Spleen (tissue), 11 donors: ENCODE measurements around the gene UFSP2. TPM values are rescaled to one million over a fixed set of nuclear protein-coding genes. Genes with fewer than 3 reads are reported as not detected.

Source experiments
- DNase-seq: peaks from one replicate; pipeline ENCODE4 v3.0.0-alpha.2; 2020
- H3K27ac ChIP-seq, 8 donors: fragments of 200-600 bp; sonication (generic) in 7 of 8; 1 replicate in 4 of 8; 2 replicates in 4 of 8; pipeline versions ENCODE4 v1.5.0 to v1.8.0; 2016 to 2021; ENCODE audit warnings: inconsistent platforms in 4 of 8, mild to moderate bottlenecking in 4 of 8, moderate library complexity in 1 of 8
- H3K27me3 ChIP-seq, 7 donors: fragments of 200-600 bp; sonication (generic) in 6 of 7; replicated peaks in 1 of 7; 1 replicate in 4 of 7; 2 replicates in 3 of 7; pipeline versions ENCODE4 v1.5.0 to v1.8.0; 2016 to 2021; ENCODE audit warnings: inconsistent platforms in 3 of 7, mild to moderate bottlenecking in 1 of 7
- H3K36me3 ChIP-seq, 6 donors: fragments of 200-600 bp; sonication (generic) in 5 of 6; 1 replicate in 4 of 6; 2 replicates in 2 of 6; pipeline versions ENCODE4 v1.5.0 to v1.8.0; 2016 to 2021; ENCODE audit warnings: inconsistent platforms in 2 of 6
- H3K4me1 ChIP-seq, 6 donors: fragments of 200-600 bp; sonication (generic) in 5 of 6; 1 replicate in 3 of 6; 2 replicates in 3 of 6; pipeline versions ENCODE4 v1.5.0 to v1.8.0; 2016 to 2021; ENCODE audit warnings: inconsistent platforms in 3 of 6
- H3K4me3 ChIP-seq, 8 donors: fragments of 200-600 bp; sonication (generic) in 7 of 8; 1 replicate in 4 of 8; 2 replicates in 4 of 8; pipeline versions ENCODE4 v1.5.0 to v1.8.0; 2016 to 2021; ENCODE audit warnings: inconsistent platforms in 4 of 8, mild to moderate bottlenecking in 4 of 8, moderate library complexity in 2 of 8
- H3K9me3 ChIP-seq, 8 donors: fragments of 200-600 bp; sonication (generic) in 7 of 8; 1 replicate in 4 of 8; 2 replicates in 4 of 8; pipeline versions ENCODE4 v1.5.0 to v1.8.0; 2016 to 2021; ENCODE audit warnings: inconsistent platforms in 4 of 8
- POLR2A ChIP-seq, 3 donors: fragments of 450-650 bp; IDR thresholded peaks; one replicate each; pipeline ENCODE4 v1.5.1; 2017; ENCODE audit warnings: antibody characterized with exemption in 3 of 3, mild to moderate bottlenecking in 1 of 3
- POLR2AphosphoS5 ChIP-seq, 3 donors: sonication (generic); formaldehyde crosslinking; IDR thresholded peaks; one replicate each; pipeline ENCODE4 v1.5.1; 2017; ENCODE audit warnings: antibody characterized with exemption in 3 of 3
- WGBS, 5 donors: extraction: QIAGEN DNeasy Blood & Tissue Kit in 3 of 5; methylation state at CpG; one replicate each; pipeline versions ENCODE4 v1.1.5 to v1.1.7; 2013 to 2018; 5-methylcytosine and 5-hydroxymethylcytosine counted together
- intact Hi-C: fragments of 100-400 bp; cut with DNase I; formaldehyde crosslinking; loops from one replicate; pipeline ENCODE4 v1.15.0; 2023; ENCODE audit warnings: low total_unique reads
- polyA plus RNA-seq, 3 donors: library from polyadenylated mRNA; stranded (reverse); fragments of 200-250 nt; gene quantifications; one replicate each; pipeline ENCODE4 v1.2.1, GENCODE V29; 2013
- total RNA-seq, 7 donors: library from RNA; depleted of rRNA in 3 of 7; stranded (reverse); fragments of >200 nt in 3 of 7; fragmentation: NEBNext Ultra II Directional in 4 of 7; extraction: Animal tissue kit (Norgen Biotek cat#: 25700) in 4 of 7; gene quantifications; one replicate each; pipeline versions ENCODE4 v1.1.0 to v1.2.1, GENCODE V29; 2016 to 2021
- TF ChIP-seq, protein P1 (sequence below), 11 experiments: fragments of 200-600 bp in 7 of 11; fragments of 450-650 bp in 4 of 11; sonication (generic) in 4 of 11; IDR thresholded peaks in 8 of 11; conservative IDR thresholded peaks in 3 of 11; 1 replicate in 7 of 11; 2 replicates in 4 of 11; pipeline versions ENCODE4 v1.4.0 to v1.8.0; 2016 to 2021; ENCODE audit warnings: antibody characterized with exemption in 11 of 11, inconsistent platforms in 4 of 11, mild to moderate bottlenecking in 1 of 11
- donor health status: healthy with polysubstance abuse.
- donor health status: DM: no; HTN: no; CAD: no; lungs with moderate emphysema.
- donor health status: DM: no; HTN: no; CAD: no.
- donor health status: Bipolar disorder and iron deficiency.
- donor health status: healthy.
- donor health status: DM: no; HTN: no; CAD: no.
- donor health status: DM: yes; HTN: yes; CAD: no.

UFSP2 gene
- total and polyA plus RNA-seq, 10 donors = 11.0 to 44.1 (median 25.0) TPM

DNA sequence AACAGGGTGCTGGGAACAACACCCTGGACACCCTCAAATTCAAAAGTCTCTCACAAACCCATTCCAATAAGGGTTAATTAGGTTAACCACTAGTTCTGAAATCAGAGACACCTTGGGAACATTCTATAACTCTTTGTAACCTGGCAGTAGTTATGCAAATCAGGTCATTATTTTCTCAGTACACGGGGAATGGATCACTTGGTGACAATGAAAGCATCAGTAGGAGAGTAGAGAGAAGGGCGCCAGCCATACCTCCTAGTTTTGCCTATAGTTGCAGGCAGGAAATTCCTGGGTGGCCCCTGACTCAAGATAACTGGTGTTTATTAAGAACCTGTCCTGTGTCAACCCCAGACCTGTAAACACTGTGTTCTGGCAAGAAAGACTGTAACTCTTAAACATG is 43.2 kb upstream of the UFSP2 start:
- intact Hi-C loops = no loop called here
- WGBS, 5 donors = 71 to 86% (median 78%) methylated on average over 2 of the region's 2 CpGs
- Histone ChIP-seq H3K36me3 (no peaks in the 10 kb centered on the region), H3K27ac (no peak overlapping the region), H3K4me1 (peaks cover 5 to 24% (median 19%) of the 10 kb centered on the region in 6 donors), H3K4me3 (no peak overlapping the region), H3K27me3 (peaks cover 0 to 24% (median 0%) of the 10 kb centered on the region in 7 donors), H3K9me3 (no peaks in the 10 kb centered on the region)
- no peak for DNase-seq
- TF ChIP-seq POLR2AphosphoS5 (IDR thresholded peaks at IDR 0.05) = no peak

DNA sequence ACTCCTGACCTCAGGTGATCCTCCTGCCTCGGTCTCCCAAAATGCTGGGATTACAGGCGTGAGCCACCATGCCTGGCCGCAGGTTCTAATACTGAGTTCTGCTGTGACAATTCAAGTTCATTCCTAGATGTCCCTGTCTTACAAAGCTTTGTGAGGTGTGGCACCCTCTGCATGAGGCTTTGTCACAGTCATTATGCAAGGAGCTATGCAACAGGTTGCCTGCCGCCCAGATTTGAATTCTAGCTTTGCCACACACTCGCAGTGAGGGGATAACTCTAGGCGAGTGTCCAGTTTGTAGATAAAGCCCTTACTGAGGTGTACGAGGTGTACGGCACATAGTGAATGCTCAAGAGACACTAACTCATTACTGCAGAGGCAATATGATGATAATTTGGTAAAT is 42.2 kb upstream of the UFSP2 start:
- Histone ChIP-seq H3K27ac (no peak overlapping the region), H3K4me1 (peaks cover 5 to 24% (median 19%) of the 10 kb centered on the region in 6 donors), H3K9me3 (no peaks in the 10 kb centered on the region), H3K27me3 (peaks cover 0 to 23% (median 0%) of the 10 kb centered on the region in 7 donors), H3K36me3 (no peaks in the 10 kb centered on the region), H3K4me3 (no peak overlapping the region)
- 90 to 95% (median 92%) methylated on average over 8 of the region's 8 CpGs for WGBS, 5 donors
- intact Hi-C loops = no loop called here
- TF ChIP-seq, protein P1, sequence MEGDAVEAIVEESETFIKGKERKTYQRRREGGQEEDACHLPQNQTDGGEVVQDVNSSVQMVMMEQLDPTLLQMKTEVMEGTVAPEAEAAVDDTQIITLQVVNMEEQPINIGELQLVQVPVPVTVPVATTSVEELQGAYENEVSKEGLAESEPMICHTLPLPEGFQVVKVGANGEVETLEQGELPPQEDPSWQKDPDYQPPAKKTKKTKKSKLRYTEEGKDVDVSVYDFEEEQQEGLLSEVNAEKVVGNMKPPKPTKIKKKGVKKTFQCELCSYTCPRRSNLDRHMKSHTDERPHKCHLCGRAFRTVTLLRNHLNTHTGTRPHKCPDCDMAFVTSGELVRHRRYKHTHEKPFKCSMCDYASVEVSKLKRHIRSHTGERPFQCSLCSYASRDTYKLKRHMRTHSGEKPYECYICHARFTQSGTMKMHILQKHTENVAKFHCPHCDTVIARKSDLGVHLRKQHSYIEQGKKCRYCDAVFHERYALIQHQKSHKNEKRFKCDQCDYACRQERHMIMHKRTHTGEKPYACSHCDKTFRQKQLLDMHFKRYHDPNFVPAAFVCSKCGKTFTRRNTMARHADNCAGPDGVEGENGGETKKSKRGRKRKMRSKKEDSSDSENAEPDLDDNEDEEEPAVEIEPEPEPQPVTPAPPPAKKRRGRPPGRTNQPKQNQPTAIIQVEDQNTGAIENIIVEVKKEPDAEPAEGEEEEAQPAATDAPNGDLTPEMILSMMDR (IDR thresholded peaks at IDR 0.05 in 8 of 11, conservative IDR thresholded peaks at IDR 0.05 in 3 of 11) = no peak
- no peak for TF ChIP-seq POLR2AphosphoS5 (IDR thresholded peaks at IDR 0.05)
- TF ChIP-seq POLR2A (IDR thresholded peaks at IDR 0.05) = no peak
- DNase-seq = no peak

DNA sequence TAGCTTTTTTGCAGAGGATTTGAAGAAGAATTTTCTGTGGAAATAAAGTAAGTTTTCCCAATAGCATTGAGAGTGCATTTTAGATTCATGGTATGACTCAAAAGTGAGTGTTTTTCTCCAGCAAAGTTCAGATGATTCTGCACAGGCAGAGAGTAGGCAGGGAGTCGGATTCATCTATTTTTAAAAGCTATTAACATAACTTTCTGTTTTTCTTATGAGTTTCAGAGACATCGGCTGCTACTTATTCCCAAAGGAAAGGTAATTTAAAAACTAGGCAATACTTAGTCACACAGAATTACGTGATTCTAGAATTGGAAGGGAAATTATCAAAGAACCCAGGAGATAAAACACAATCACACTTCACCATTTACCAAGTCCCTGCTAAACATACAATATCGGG is 41.3 kb upstream of the UFSP2 start:
- intact Hi-C loops = no loop called here
- Histone ChIP-seq H3K9me3 (no peaks in the 10 kb centered on the region), H3K4me1 (peaks cover 3 to 19% (median 15%) of the 10 kb centered on the region in 6 donors), H3K27ac (no peak overlapping the region), H3K27me3 (peaks cover 0 to 15% (median 0%) of the 10 kb centered on the region in 7 donors), H3K4me3 (no peak overlapping the region), H3K36me3 (no peaks in the 10 kb centered on the region)
- 80 to 90% (median 84%) methylated on average over 4 of the region's 4 CpGs for WGBS, 5 donors
- TF ChIP-seq POLR2A (IDR thresholded peaks at IDR 0.05) (no peak), POLR2AphosphoS5 (IDR thresholded peaks at IDR 0.05) (no peak)
- TF ChIP-seq, protein P1 (IDR thresholded peaks at IDR 0.05 in 8 of 11, conservative IDR thresholded peaks at IDR 0.05 in 3 of 11) = no peak
- DNase-seq = no peak

DNA sequence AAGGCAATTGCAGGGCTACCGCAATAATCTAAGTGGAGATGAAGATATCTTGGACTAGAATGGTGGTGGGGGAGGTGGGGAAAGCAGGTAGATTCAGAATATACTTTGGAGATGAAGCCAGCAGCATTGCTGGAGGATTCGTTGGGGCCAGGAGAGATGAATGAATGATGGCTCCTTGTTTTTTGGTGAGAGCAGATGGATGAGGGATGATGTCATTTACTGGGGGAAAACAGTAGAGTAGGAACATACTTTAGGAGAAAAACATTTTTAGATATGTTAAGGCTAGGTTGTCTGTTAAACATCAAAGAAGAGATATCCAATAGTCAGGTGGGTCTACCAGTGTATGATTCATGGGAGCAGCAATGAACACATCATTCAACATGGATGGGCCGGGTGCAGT is 39.9 kb upstream of the UFSP2 start:
- WGBS, 5 donors = 88 to 94% (median 90%) methylated on average over 3 of the region's 3 CpGs

More for the DNA sequence above, 39.9 kb upstream of the UFSP2 start:
- Histone ChIP-seq H3K27me3 (peaks cover 0 to 7% (median 0%) of the 10 kb centered on the region in 7 donors), H3K9me3 (no peaks in the 10 kb centered on the region), H3K4me3 (no peak overlapping the region), H3K27ac (no peak overlapping the region), H3K36me3 (no peaks in the 10 kb centered on the region), H3K4me1 (peaks cover 0 to 11% (median 6%) of the 10 kb centered on the region in 6 donors)
- no peak for DNase-seq
- TF ChIP-seq, protein P1 (IDR thresholded peaks at IDR 0.05 in 8 of 11, conservative IDR thresholded peaks at IDR 0.05 in 3 of 11) = no peak
- TF ChIP-seq POLR2A (IDR thresholded peaks at IDR 0.05) = no peak
- no peak for TF ChIP-seq POLR2AphosphoS5 (IDR thresholded peaks at IDR 0.05)
- intact Hi-C loops = no loop called here
